Uterus (tissue), 2 donors: Measurements from ENCODE around the gene TPRG1L.

Experiments used
- CTCF ChIP-seq, 4 experiments: fragments of 200-600 bp in 2 of 4; fragments of 450-650 bp in 2 of 4; sonication (generic) in 2 of 4; IDR thresholded peaks; one replicate each; pipeline ENCODE4 v1.5.1; 2016 to 2019; ENCODE audit warnings: antibody characterized with exemption in 4 of 4, mild to moderate bottlenecking in 2 of 4, moderate library complexity in 1 of 4
- POLR2A ChIP-seq, 2 donors: fragments of 450-650 bp; IDR thresholded peaks; one replicate each; pipeline ENCODE4 v1.6.1; 2016; ENCODE audit warnings: antibody characterized with exemption in 2 of 2, mild to moderate bottlenecking in 1 of 2, moderate library complexity in 1 of 2

GRCh38 chr1:3585940-3586568, 38.8 kb upstream of the TPRG1L start:
- TF ChIP-seq CTCF (IDR thresholded peaks at IDR 0.05) (no peak), POLR2A (IDR thresholded peaks at IDR 0.05) (no peak)
